ENCODE measurements around the gene KLRC1. TPM values are rescaled to one million over a fixed set of nuclear protein-coding genes. Genes with fewer than 3 reads are reported as not detected.
"Not testable (repeated sequence)": the region's sequence is repeated elsewhere in the genome, so short reads cannot be mapped to it uniquely, and the experiment has no call there.

The KLRC1 gene
- total RNA-seq, 1 donor from 2014 or later, result 1.8 TPM

DNA sequence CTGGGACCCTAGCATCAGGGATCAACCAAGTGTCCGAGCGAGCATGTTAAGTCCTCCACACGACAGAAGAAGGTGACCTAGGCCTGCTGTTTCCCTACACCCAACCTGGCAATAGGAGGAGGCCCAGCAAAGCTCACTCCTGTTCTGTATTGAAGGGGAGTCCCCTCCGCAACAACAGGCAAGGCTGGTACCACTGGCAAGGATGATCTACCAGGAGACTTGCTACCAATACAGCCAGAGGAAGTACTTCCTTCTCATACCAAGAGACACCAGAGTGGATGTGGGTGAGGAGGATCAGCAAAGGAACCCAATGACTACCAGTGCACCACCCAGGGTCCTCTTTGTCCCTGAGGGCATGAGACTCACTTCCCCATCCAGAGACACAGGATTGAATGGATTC, 4.9 kb downstream of the KLRC1 start:
- intact Hi-C loops (cut with DNase I), result no loop called here
- Histone ChIP-seq H3K27ac (no peak overlapping the region), H3K9me3 (no peaks in the 10 kb centered on the region), H3K27me3 (ENCODE audit: low read depth) (no peaks in the 10 kb centered on the region), H3K4me3 (no peak overlapping the region), H3K4me1 (no peaks in the 10 kb centered on the region), H3K36me3 (no peaks in the 10 kb centered on the region)
- ATAC-seq, result no peak
- DNase-seq, result no peak
- TF ChIP-seq CTCF (IDR thresholded peaks at IDR 0.05), result no peak

- H3K4me3 ChIP-seq; DNase-seq; H3K27ac ChIP-seq; H3K9me3 ChIP-seq; intact Hi-C loops (cut with DNase I); H3K36me3 ChIP-seq; ATAC-seq; H3K27me3 ChIP-seq (ENCODE audit: low read depth); H3K4me1 ChIP-seq: not testable (repeated sequence)
Observed at GRCh38 chr12:10446052-10446451, 7.1 kb downstream of the KLRC1 start.

DNA sequence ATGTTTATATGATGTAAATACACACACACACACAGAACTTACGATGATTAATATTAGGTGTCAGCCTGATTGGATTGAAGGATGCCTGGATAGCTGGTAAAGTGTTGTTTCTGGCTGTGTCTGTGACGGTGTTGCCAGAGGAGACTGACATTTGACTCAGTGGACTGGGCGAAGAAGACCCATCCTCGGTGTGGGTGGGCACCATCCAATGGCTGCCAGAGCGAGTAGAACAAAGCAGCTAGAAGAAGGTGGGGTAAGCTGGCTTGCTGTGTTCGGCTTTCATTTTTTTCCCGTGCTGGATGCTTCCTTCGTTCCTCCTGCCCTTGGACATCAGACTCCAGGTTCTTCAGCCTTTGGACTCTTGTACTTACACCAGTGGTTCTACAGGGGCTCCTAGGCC, 12.0 kb downstream of the KLRC1 start:
- H3K27ac ChIP-seq; H3K4me1 ChIP-seq; ATAC-seq; intact Hi-C loops (cut with DNase I); DNase-seq; H3K27me3 ChIP-seq (ENCODE audit: low read depth); H3K9me3 ChIP-seq; H3K4me3 ChIP-seq; H3K36me3 ChIP-seq: not testable (repeated sequence)

GRCh38 chr12:10439608-10440274, 13.4 kb downstream of the KLRC1 start:
- DNase-seq; H3K4me1 ChIP-seq; H3K4me3 ChIP-seq; H3K36me3 ChIP-seq; intact Hi-C loops (cut with DNase I); H3K27ac ChIP-seq; H3K9me3 ChIP-seq; ATAC-seq; H3K27me3 ChIP-seq (ENCODE audit: low read depth): not testable (repeated sequence)

GRCh38 chr12:10437601-10438000, 15.6 kb downstream of the KLRC1 start:
- H3K36me3 ChIP-seq; intact Hi-C loops (cut with DNase I); H3K4me3 ChIP-seq; H3K4me1 ChIP-seq; H3K27ac ChIP-seq; H3K27me3 ChIP-seq (ENCODE audit: low read depth); H3K9me3 ChIP-seq; ATAC-seq; DNase-seq: not testable (repeated sequence)

DNA sequence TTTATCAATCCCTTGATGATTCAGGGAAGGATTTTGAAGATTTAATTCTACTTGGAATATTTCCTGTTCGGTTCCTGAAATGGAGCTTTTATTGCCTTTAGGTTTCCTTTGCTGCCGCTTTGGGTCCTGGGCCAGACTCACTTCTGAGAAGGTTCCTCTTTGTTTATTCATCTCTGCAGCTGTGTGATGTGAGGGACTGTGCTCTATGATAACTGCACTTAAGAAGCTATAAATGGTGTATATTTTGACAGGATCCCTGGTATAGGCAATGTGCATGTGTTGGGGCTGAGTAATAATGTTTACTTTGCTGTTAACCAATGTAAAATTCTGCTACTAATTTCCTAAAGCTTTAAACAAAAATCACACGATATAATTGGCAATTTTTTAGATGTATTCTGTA, 17.4 kb downstream of the KLRC1 start, which contains the start of gene KLRC2:
Gene KLRC2 (minus strand): TSS at position 195 of the 400 bp plus-strand sequence. CDS start 24 bp downstream, at position 171.
- H3K36me3 ChIP-seq; H3K9me3 ChIP-seq; ATAC-seq; H3K27ac ChIP-seq; H3K4me1 ChIP-seq; H3K4me3 ChIP-seq; H3K27me3 ChIP-seq (ENCODE audit: low read depth); DNase-seq; intact Hi-C loops (cut with DNase I): not testable (repeated sequence)

DNA sequence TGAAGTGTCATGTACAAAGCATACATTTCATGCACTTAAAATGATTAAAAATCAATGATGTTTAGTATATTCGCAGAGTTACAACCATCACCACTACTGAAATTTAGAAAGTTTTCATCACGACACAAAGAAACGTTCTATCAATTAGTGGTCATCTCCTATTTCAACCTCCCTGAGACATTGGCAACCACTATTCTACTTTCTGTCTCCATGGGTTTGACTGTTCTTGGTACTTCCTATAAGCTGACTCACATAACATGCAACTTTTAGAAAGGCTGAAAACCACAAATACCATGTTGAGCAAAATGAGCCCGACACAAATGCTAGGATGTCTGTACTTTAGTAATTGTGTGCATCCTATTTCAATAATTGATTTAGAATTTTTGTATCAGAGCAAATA, 22.6 kb downstream of the KLRC1 start:
- not testable (repeated sequence) for DNase-seq

GRCh38 chr12:10425938-10426337, 27.2 kb downstream of the KLRC1 start:
- DNase-seq; H3K27ac ChIP-seq; intact Hi-C loops (cut with DNase I); H3K9me3 ChIP-seq; ATAC-seq; H3K36me3 ChIP-seq; H3K4me1 ChIP-seq; H3K4me3 ChIP-seq; H3K27me3 ChIP-seq (ENCODE audit: low read depth): not testable (repeated sequence)

More for the DNA sequence above, 22.6 kb downstream of the KLRC1 start:
- H3K27ac ChIP-seq; H3K9me3 ChIP-seq; H3K4me1 ChIP-seq; H3K36me3 ChIP-seq; ATAC-seq; H3K4me3 ChIP-seq; H3K27me3 ChIP-seq (ENCODE audit: low read depth); intact Hi-C loops (cut with DNase I): not testable (repeated sequence)

GRCh38 chr12:10424260-10424899, 28.8 kb downstream of the KLRC1 start:
- H3K4me3 ChIP-seq; intact Hi-C loops (cut with DNase I); DNase-seq; H3K36me3 ChIP-seq; H3K27me3 ChIP-seq (ENCODE audit: low read depth); H3K27ac ChIP-seq; ATAC-seq; H3K4me1 ChIP-seq; H3K9me3 ChIP-seq: not testable (repeated sequence)

- intact Hi-C loops (cut with DNase I); H3K9me3 ChIP-seq; H3K27ac ChIP-seq; H3K4me3 ChIP-seq; ATAC-seq; H3K36me3 ChIP-seq; H3K4me1 ChIP-seq; H3K27me3 ChIP-seq (ENCODE audit: low read depth); DNase-seq: not testable (repeated sequence)
Observed at GRCh38 chr12:10422159-10422558, 31.0 kb downstream of the KLRC1 start.

- H3K36me3 ChIP-seq; H3K27me3 ChIP-seq (ENCODE audit: low read depth); intact Hi-C loops (cut with DNase I); H3K9me3 ChIP-seq; H3K4me3 ChIP-seq; H3K27ac ChIP-seq; ATAC-seq; DNase-seq; H3K4me1 ChIP-seq: not testable (repeated sequence)
Observed at GRCh38 chr12:10420334-10420733, 32.8 kb downstream of the KLRC1 start, which contains the start of gene KLRC3. Gene KLRC3, minus strand, starts transcription at chr12:10420595. Its CDS starts 45 bp downstream, at chr12:10420550.
